DND-41 (cell line): ENCODE results near the gene TMPRSS6.

Experiments
- EZH2 ChIP-seq: IDR thresholded peaks from 3 replicates; pipeline ENCODE4 v1.6.1; 2012; ENCODE audit warnings: borderline replicate concordance, low read depth, mild to moderate bottlenecking, moderate library complexity, low read length, inconsistent platforms; ENCODE audit not compliant: severe bottlenecking
- TF ChIP-seq, protein P1 (sequence below): IDR thresholded peaks from 2 replicates; pipeline ENCODE4 v1.5.1; 2012; ENCODE audit warnings: borderline replicate concordance, low read length, moderate library complexity, mild to moderate bottlenecking; ENCODE audit not compliant: poor library complexity, severe bottlenecking; ENCODE audit errors: extremely low read depth

GRCh38 chr22:37122598-37123180, 13.2 kb upstream of the TMPRSS6 start:
- TF ChIP-seq, protein P1, sequence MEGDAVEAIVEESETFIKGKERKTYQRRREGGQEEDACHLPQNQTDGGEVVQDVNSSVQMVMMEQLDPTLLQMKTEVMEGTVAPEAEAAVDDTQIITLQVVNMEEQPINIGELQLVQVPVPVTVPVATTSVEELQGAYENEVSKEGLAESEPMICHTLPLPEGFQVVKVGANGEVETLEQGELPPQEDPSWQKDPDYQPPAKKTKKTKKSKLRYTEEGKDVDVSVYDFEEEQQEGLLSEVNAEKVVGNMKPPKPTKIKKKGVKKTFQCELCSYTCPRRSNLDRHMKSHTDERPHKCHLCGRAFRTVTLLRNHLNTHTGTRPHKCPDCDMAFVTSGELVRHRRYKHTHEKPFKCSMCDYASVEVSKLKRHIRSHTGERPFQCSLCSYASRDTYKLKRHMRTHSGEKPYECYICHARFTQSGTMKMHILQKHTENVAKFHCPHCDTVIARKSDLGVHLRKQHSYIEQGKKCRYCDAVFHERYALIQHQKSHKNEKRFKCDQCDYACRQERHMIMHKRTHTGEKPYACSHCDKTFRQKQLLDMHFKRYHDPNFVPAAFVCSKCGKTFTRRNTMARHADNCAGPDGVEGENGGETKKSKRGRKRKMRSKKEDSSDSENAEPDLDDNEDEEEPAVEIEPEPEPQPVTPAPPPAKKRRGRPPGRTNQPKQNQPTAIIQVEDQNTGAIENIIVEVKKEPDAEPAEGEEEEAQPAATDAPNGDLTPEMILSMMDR, result no peak
- TF ChIP-seq EZH2, result no peak
